ENCODE measurements around the gene LETM1. TPM values are rescaled to one million over a fixed set of nuclear protein-coding genes. Genes with fewer than 3 reads are reported as not detected.

The LETM1 gene
- total RNA-seq, 2 donors from 2014 or later: 32.1 to 63.1 TPM

- TF ChIP-seq POLR2AphosphoS5 (IDR thresholded peaks at IDR 0.05): no peak
- TF ChIP-seq POLR2A (IDR thresholded peaks at IDR 0.05): no peak
- TF ChIP-seq CTCF (IDR thresholded peaks at IDR 0.05): no peak
- no peaks in the 10 kb centered on the region for H3K9me3 ChIP-seq
- no peaks in the 10 kb centered on the region for H3K27me3 ChIP-seq (replicated peaks; ENCODE audit: insufficient read depth)
- H3K4me1 ChIP-seq (replicated peaks): no peaks in the 10 kb centered on the region
- intact Hi-C loops (cut with DNase I): no loop called here
- H3K4me3 ChIP-seq: no peak overlapping the region
- DNase-seq (ENCODE audit: low spot score): no peak
- no peak overlapping the region for H3K27ac ChIP-seq
- 85% methylated on average over 4 of the region's 4 CpGs for WGBS
- no peaks in the 10 kb centered on the region for H3K36me3 ChIP-seq
These were observed 23.5 kb upstream of the LETM1 start for GRCh38 chr4:1879485-1879884.

DNA sequence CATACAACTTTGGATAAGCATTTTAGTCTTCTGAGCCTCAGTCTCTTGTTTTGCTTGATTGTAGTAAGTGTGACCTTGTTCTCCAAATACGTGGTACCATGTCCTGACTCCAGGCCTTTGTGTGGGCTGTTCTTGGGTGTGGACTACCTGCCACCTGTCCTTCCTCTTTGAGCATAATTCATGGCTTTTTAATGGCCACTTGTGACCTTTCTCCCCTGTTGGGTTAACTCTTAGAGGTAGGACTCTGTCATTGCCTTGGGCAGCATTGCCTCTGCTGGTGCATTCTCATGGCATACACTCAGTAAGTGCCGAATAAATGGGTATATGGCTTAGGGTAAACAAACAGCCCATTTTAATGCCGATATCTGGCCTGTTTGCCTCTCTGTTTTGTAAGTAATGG lies 18.2 kb upstream of the LETM1 start:
- 88% methylated on average over 3 of the region's 3 CpGs for WGBS
- H3K27me3 ChIP-seq (replicated peaks; ENCODE audit: insufficient read depth): no peaks in the 10 kb centered on the region
- no peak for TF ChIP-seq POLR2AphosphoS5 (IDR thresholded peaks at IDR 0.05)
- TF ChIP-seq POLR2A (IDR thresholded peaks at IDR 0.05): no peak
- no peak for TF ChIP-seq CTCF (IDR thresholded peaks at IDR 0.05)
- intact Hi-C loops (cut with DNase I): no loop called here
- no peaks in the 10 kb centered on the region for H3K36me3 ChIP-seq
- DNase-seq (ENCODE audit: low spot score): no peak
- peaks cover 2% of the 10 kb centered on the region for H3K4me1 ChIP-seq (replicated peaks)
- no peak overlapping the region for H3K4me3 ChIP-seq
- H3K27ac ChIP-seq: no peak overlapping the region
- H3K9me3 ChIP-seq: no peaks in the 10 kb centered on the region

DNA sequence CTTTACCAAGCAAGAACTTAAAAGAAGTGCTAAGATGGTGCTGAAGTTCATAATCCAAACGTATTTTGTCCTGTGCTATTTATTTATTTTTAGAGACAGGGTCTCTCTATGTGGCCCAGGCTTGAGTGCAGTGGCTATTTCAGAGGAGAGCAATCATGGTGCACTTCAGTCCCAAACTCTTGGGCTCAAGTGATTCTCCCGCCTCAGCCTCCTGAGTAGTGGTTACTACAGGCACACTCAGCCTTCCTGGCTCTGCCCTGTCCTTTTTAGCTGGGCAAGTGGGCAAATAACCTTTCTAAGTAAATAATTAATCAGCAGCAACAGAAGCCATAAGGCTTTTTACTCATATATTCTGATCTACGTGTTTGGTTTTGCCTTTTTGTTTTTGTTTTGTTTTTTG lies 17.8 kb upstream of the LETM1 start:
- 85% methylated on average over 3 of the region's 3 CpGs for WGBS
- intact Hi-C loops (cut with DNase I): no loop called here
- no peak overlapping the region for H3K27ac ChIP-seq

GRCh38 chr4:1873291-1873690 lies 17.3 kb upstream of the LETM1 start:
- 85% methylated on average over 4 of the region's 4 CpGs for WGBS
- Histone ChIP-seq H3K9me3 (no peaks in the 10 kb centered on the region), H3K27ac (no peak overlapping the region), H3K36me3 (no peaks in the 10 kb centered on the region), H3K4me1 (replicated peaks) (peaks cover 2% of the 10 kb centered on the region), H3K4me3 (no peak overlapping the region), H3K27me3 (replicated peaks; ENCODE audit: insufficient read depth) (no peaks in the 10 kb centered on the region)
- intact Hi-C loops (cut with DNase I): no loop called here
- DNase-seq (ENCODE audit: low spot score): no peak
- no peak for TF ChIP-seq POLR2AphosphoS5 (IDR thresholded peaks at IDR 0.05)
- no peak for TF ChIP-seq POLR2A (IDR thresholded peaks at IDR 0.05)
- no peak for TF ChIP-seq CTCF (IDR thresholded peaks at IDR 0.05)

More for the DNA sequence above, 17.8 kb upstream of the LETM1 start:
- Histone ChIP-seq H3K4me1 (replicated peaks) (peaks cover 2% of the 10 kb centered on the region), H3K36me3 (no peaks in the 10 kb centered on the region), H3K9me3 (no peaks in the 10 kb centered on the region), H3K4me3 (no peak overlapping the region), H3K27me3 (replicated peaks; ENCODE audit: insufficient read depth) (no peaks in the 10 kb centered on the region)
- no peak for DNase-seq (ENCODE audit: low spot score)
- no peak for TF ChIP-seq POLR2A (IDR thresholded peaks at IDR 0.05)
- TF ChIP-seq POLR2AphosphoS5 (IDR thresholded peaks at IDR 0.05): no peak
- TF ChIP-seq CTCF (IDR thresholded peaks at IDR 0.05): no peak

- DNase-seq (ENCODE audit: low spot score): no peak
- peaks cover 2% of the 10 kb centered on the region for H3K4me1 ChIP-seq (replicated peaks)
- WGBS: 41% methylated on average over 3 of the region's 3 CpGs
- H3K27ac ChIP-seq: no peak overlapping the region
- TF ChIP-seq POLR2A (IDR thresholded peaks at IDR 0.05): no peak
- TF ChIP-seq CTCF (IDR thresholded peaks at IDR 0.05): no peak
- no peak for TF ChIP-seq POLR2AphosphoS5 (IDR thresholded peaks at IDR 0.05)
- H3K36me3 ChIP-seq: no peaks in the 10 kb centered on the region
- intact Hi-C loops (cut with DNase I): no loop called here
- no peaks in the 10 kb centered on the region for H3K27me3 ChIP-seq (replicated peaks; ENCODE audit: insufficient read depth)
- H3K9me3 ChIP-seq: no peaks in the 10 kb centered on the region
- no peak overlapping the region for H3K4me3 ChIP-seq
These were observed 16.9 kb upstream of the LETM1 start for GRCh38 chr4:1872870-1873269.

All from prostate gland (tissue), 2 donors.